Heart left ventricle (tissue), 13 donors: ENCODE results near the gene ENDOD1.

Experiments used
- POLR2A ChIP-seq, 2 donors: fragments of 450-650 bp; IDR thresholded peaks; one replicate each; pipeline ENCODE4 v1.6.1; 2017; ENCODE audit warnings: antibody characterized with exemption in 2 of 2, mild to moderate bottlenecking in 2 of 2, moderate library complexity in 2 of 2
- TF ChIP-seq, protein P1 (sequence below), 12 donors: fragments of 200-600 bp; sonication (generic) in 4 of 12; IDR thresholded peaks; one replicate each; pipeline versions ENCODE4 v1.5.0 to v1.8.0; 2018 to 2022; ENCODE audit warnings: antibody characterized with exemption in 12 of 12, mild to moderate bottlenecking in 5 of 12
- donor health status: ischemic (EF 13 %, LVEDD 7.1; RV severe dilation, severe dysfunction).
- donor health status: DM: no; HTN: yes; CAD: no.
- donor health status: DM: no; HTN: no; CAD: no.
- donor health status: ischemic (EF 25% LVEDD 6.9; RV normal size, moderate dysfunction).
- donor health status: ischemic (EF 25% LVEDD 5.7; RV mildly dilated, moderate dysfunction).
- donor health status: ischemic (EF 35%, LVEDD 5.7; RV mildly dilated, moderate dysfunction).
- donor health status: nonischemic (EF 11% LVEDD 7.7; RV severe dilation, severe dysfunction).
- donor health status: DM: yes; HTN: yes; CAD: no.
- donor health status: PGD.
- donor health status: ischemic (EF 29% LVEDD 5.4; RV normal size, mild dysfunction).
- donor health status: nonischemic (EF 23%, LVEDD 6.1; RV moderate dilation, normal function).

DNA sequence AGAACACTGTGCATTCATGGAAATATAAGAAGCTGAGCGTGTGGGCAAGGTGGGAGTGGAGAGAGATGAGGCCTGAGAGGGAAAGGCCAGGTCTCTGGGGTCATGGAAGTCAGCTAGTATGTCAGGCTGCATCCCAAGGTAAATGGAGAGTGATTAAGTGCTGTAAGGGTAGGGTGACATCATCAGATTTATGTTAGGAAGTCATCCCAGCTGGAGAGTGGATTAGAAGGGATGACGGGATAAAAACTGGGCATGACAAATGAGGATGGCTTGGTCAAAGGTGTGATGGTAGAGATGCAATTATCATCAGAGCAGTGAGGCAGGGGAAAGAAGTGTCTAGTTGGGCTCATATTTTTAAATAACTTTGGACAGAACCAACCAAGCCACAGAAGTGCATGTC, 3.5 kb upstream of the ENDOD1 start:
- TF ChIP-seq, protein P1, sequence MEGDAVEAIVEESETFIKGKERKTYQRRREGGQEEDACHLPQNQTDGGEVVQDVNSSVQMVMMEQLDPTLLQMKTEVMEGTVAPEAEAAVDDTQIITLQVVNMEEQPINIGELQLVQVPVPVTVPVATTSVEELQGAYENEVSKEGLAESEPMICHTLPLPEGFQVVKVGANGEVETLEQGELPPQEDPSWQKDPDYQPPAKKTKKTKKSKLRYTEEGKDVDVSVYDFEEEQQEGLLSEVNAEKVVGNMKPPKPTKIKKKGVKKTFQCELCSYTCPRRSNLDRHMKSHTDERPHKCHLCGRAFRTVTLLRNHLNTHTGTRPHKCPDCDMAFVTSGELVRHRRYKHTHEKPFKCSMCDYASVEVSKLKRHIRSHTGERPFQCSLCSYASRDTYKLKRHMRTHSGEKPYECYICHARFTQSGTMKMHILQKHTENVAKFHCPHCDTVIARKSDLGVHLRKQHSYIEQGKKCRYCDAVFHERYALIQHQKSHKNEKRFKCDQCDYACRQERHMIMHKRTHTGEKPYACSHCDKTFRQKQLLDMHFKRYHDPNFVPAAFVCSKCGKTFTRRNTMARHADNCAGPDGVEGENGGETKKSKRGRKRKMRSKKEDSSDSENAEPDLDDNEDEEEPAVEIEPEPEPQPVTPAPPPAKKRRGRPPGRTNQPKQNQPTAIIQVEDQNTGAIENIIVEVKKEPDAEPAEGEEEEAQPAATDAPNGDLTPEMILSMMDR (IDR thresholded peaks at IDR 0.05), result no peak
- no peak for TF ChIP-seq POLR2A (IDR thresholded peaks at IDR 0.05)
